LHCN-M2 (cell line): Measurements from ENCODE around the gene DYDC1. TPM values are rescaled to one million over a fixed set of nuclear protein-coding genes. Genes with fewer than 3 reads are reported as not detected.
"Not testable (repeated sequence)": the region's sequence is repeated elsewhere in the genome, so short reads cannot be mapped to it uniquely, and the experiment has no call there.

Experiments used
- DNase-seq: peaks from one replicate; pipeline ENCODE4 v3.0.0-alpha.2; 2012; ENCODE audit warnings: low read depth
- polyA plus RNA-seq: library from polyadenylated mRNA; unstranded; fragments of >200 nt; gene quantifications from one replicate; pipeline ENCODE4 v1.2.1, GENCODE V29; 2012; ENCODE audit warnings: missing spikeins
- total RNA-seq: library from RNA; depleted of rRNA; stranded (reverse); fragments of >200 nt; gene quantifications from 2 replicates; pipeline ENCODE4 v1.2.3, GENCODE V29; 2014; rRNA removed

DYDC1 gene
- not detected in 2 replicates for total RNA-seq
- not detected for polyA plus RNA-seq

DNA sequence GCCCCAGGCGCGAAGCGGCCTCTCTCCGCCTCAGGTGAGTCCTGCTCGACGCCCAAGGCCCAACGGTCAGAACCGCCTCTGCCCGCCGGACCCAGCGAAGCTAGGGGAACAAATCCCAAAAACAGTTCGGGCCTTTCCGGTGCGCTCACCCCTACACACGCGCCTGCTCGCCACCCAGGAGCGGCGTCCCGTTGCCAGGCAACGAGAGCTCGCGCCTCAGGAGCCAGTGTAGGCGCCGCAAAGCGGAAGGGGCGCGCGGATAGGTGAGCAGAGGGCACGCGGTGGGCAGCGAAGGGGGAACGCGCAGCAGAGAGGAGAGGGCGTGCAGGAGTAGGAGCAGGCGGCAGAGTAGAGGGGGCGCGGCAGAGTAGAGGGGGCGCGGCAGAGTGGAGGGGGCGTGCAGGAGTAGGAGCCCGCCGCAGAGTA lies at the start of gene DYDC1, which contains the start of gene DYDC2:
DYDC1 (minus strand) TSS at position 193 of the 426 bp plus-strand sequence. CDS start 4,154 bp downstream, outside the sequence.
DYDC2 (plus strand) TSS at position 219 of the 426 bp plus-strand sequence. CDS start 5,663 bp downstream, outside the sequence.
- DNase-seq, result no peak

GRCh38 chr10:80406204-80406603 lies 49.6 kb upstream of the DYDC1 start:
- DNase-seq, result no peak

GRCh38 chr10:80405626-80406025 lies 49.1 kb upstream of the DYDC1 start:
- no peak for DNase-seq

DNA sequence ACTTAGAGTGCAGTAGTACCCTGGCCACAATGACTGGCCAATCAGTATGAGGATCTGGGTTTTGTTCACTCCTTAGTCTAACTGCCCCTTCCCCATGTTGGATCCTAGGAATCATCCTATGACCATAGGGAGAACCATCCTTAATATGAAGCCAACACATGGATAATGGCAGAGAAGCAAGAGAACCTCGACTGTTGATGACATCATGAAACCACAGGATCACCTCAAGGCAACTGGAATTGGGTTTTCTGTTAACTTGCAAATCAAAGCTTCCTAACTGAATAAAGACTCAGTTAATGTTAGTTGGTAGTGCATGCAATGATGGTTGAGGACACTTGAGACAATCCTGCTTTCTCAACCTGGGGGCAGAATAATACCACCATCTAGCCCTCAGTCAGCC lies 48.5 kb upstream of the DYDC1 start:
- DNase-seq, result no peak

GRCh38 chr10:80400136-80400804 lies 43.7 kb upstream of the DYDC1 start:
- no peak for DNase-seq

- DNase-seq, result no peak
These were observed 40.5 kb upstream of the DYDC1 start for GRCh38 chr10:80397014-80397413.

GRCh38 chr10:80394358-80394916 lies 37.9 kb upstream of the DYDC1 start:
- DNase-seq, result no peak

GRCh38 chr10:80392250-80392649 lies 35.7 kb upstream of the DYDC1 start:
- DNase-seq, result no peak

- DNase-seq, result no peak
These were observed 34.2 kb upstream of the DYDC1 start for GRCh38 chr10:80390740-80391139.

DNA sequence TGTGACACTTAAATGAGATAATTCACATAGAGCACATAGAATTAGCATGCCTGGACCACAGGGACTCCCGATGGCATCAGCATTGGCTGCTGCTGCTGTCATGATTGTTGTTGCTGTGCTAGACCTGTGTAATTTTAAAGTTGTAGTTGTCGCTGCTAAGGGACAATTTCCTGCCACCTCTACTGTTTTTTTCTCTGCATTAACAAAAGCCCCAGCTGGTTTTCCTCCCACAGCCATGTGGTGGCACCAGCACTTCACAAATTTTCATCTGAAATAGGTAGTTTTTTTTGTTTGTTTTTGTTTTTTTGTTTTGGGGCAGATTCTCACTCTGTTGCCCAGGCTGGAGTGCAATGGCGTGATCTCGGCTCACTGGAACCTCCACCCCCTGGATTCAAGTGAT lies 26.4 kb upstream of the DYDC1 start:
- DNase-seq, result peak; percentile 23

DNA sequence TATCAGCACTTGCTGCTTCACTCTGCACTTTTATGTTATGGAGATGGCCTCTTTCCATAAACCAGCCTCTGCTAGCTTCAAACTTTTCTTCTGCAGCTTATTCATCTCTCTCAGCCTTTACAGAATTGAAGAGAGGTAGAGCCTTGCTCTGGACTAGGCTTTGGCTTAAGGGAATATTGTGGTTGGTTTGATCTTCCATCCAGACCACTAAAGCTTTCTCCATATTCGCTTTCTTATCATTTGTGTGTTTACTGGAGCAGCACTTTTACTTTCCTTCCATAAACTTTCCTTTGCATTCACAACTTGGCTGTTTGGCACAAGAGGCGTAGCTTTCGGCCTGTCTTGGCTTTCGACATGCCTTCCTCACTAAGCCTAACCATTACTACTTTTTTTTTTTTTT lies 23.6 kb upstream of the DYDC1 start:
- no peak for DNase-seq

- no peak for DNase-seq
These were observed 23.1 kb upstream of the DYDC1 start for GRCh38 chr10:80379701-80380100.

DNA sequence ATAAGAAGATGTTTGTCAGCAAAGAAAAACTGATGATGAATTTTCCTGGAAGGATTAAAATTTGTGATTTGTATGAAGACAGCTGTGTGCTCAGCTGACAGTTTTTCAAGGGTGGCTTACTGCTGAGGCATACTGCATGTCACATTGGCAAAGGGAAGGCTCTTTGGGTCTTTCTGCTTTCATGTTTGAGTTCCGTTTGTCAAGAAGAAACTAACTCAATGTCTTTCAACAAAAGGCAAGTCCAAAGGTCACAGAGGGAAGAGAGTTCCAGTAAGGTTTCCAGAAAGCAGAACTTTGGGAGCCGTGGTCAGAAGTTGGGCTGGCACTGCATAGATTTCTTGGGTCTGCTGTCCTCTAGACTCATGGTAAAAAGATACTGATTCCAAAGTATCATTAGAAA lies 16.9 kb upstream of the DYDC1 start:
- DNase-seq, result no peak

- DNase-seq, result no peak
These were observed 16.1 kb upstream of the DYDC1 start for GRCh38 chr10:80372675-80373074.

- DNase-seq, result no peak
These were observed 14.9 kb upstream of the DYDC1 start for GRCh38 chr10:80371467-80371866.

- DNase-seq, result no peak
These were observed 9.0 kb upstream of the DYDC1 start for GRCh38 chr10:80365510-80365909.

DNA sequence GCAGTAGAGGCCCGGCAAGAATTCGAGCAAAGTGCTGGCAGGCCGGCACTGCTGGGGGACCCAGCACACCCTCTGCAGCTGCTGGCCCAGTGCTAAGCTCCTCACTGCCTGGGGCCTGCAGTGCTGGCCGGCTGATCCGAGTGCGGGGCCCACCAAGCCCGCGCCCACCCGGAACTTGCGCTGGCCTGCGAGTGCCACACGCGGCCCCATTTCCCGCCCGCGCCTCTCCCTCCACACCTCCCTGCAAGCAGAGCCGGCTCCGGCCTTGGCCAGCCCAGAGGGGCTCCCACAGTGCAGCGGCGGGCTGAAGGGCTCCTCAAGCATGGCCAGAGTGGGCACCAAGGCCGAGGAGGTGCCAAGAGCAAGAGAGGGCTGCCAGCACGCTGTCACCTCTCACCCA lies 3.1 kb upstream of the DYDC1 start:
- DNase-seq, result no peak

GRCh38 chr10:80358925-80359324 lies 2.4 kb upstream of the DYDC1 start:
- not testable (repeated sequence) for DNase-seq

DNA sequence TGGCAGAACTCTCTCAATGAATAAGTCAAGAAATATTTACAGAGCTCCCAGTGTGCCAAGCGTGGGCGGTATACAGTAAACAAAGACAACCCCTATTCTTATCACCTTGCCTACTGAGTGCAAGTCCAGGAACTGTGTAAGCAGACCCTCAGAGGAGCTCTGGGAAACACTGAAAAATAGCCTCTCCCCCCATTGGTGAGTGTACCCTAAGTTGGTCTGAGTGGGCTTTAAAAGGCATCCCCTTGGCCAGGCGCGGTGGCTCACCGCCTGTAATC lies 1.2 kb upstream of the DYDC1 start:
- no peak for DNase-seq

DNA sequence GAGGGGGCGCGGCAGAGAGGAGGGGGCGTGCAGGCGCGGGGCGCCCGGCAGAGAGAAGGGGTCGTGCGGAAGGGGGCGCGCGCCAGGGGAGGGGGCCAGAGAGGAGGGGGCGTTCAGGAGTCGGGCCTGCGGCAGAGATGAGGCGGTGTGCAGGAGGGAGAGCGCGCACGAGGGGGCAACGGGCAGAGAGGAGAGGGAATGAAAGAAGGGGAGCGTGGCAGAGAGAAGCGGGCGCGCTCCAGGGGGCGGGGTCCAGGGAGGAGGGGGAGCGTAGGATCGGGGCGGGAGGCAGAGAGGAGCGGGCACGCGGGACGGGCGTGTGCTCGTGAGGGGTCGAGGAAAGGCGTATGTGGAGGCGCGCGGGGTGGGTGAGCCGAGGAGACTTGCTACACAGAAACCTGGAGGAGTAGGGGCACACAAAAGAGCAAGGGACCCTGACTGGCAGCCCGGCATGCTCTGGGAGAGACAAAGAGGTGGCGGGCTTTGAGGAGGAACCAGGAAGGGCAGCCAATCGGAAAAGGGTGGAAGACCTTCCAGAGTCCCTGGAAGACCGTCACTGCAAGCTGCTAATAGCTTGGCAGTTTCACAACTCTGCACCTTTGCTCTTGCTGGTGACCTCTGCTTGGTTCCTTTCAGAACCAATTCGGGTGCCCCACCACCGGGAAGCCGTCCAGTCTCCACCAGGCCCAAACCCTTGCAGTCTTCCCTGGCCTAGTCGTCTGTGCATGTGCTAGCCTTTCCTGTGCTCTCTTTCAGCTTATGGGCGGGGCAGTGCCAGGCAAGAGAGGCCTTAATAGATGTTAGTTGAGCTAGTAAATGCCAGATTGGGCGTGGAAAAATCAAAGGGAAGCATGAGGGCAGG lies 665 bp upstream of the DYDC1 start:
- no peak for DNase-seq

DNA sequence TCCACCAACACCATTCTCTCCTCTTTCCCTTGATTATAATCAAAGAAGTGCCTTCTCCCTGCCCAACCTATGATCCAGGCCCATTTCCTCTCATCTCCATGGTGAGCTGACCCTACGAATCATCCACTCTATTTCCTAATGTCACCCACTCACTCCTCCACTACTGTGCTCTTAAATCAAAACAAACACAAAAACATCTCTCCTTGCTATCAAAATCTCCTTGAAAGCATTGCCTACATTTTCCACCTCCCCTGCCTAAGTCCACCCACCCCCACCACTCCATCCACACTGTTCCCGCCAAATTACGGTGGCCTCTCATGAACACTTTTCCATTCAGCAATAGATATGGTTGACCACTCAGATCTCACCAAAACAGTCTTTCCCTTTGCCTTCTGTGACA lies 5.3 kb downstream of the DYDC1 start:
- no peak for DNase-seq

DNA sequence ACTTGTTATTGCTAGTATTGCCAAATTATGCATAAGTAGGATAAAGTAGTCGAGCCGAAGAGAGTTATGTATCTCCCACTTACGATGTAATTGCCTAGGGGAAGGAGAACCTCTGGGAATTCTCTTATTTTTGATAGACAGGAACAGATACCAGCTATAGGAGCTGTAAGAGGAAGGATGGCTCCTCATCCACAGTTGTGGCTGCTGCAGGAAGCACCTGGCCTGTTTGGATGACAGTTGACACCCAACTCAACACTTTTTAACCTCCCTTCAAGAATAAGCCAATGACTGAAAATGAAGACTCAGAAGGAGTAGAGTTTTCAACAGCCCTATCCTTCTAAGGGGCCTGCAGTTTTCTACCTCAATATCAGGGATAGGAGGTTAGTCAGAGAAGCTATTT lies 6.3 kb downstream of the DYDC1 start:
- no peak for DNase-seq

GRCh38 chr10:80344912-80345311 lies 11.6 kb downstream of the DYDC1 start:
- DNase-seq, result no peak
